ENCODE measurements around the gene SHROOM3.
"Not testable (repeated sequence)": the region's sequence is repeated elsewhere in the genome, so short reads cannot be mapped to it uniquely, and the experiment has no call there.

Gene SHROOM3

GRCh38 chr4:76725039-76725438, 290.0 kb downstream of the SHROOM3 start:
- TF ChIP-seq CTCF (IDR thresholded peaks at IDR 0.05; ENCODE audit: unreplicated experiment in 3 of 3), result no peak
- Mint-ChIP-seq H3K27ac (peak overlapping the region; percentile 12 to 58 (median 38)), H3K36me3 (ENCODE audit: low read depth) (peaks cover 24% of the 10 kb centered on the region), H3K4me1 (peaks cover 47% of the 10 kb centered on the region), H3K27me3 (ENCODE audit: low read depth) (no peaks in the 10 kb centered on the region), H3K9me3 (no peaks in the 10 kb centered on the region), H3K4me3 (no peak overlapping the region)

- Mint-ChIP-seq H3K27me3 (ENCODE audit: low read depth) (no peaks in the 10 kb centered on the region), H3K36me3 (ENCODE audit: low read depth) (peaks cover 35% of the 10 kb centered on the region), H3K4me3 (peak overlapping the region in 1 of 3 experiments; percentile 14), H3K9me3 (no peaks in the 10 kb centered on the region), H3K27ac (peak overlapping the region; percentile 22 to 64 (median 58)), H3K4me1 (peaks cover 49% of the 10 kb centered on the region)
- no peak for TF ChIP-seq CTCF (IDR thresholded peaks at IDR 0.05; ENCODE audit: unreplicated experiment in 3 of 3)
Observed at GRCh38 chr4:76726176-76726575, 291.1 kb downstream of the SHROOM3 start.

DNA sequence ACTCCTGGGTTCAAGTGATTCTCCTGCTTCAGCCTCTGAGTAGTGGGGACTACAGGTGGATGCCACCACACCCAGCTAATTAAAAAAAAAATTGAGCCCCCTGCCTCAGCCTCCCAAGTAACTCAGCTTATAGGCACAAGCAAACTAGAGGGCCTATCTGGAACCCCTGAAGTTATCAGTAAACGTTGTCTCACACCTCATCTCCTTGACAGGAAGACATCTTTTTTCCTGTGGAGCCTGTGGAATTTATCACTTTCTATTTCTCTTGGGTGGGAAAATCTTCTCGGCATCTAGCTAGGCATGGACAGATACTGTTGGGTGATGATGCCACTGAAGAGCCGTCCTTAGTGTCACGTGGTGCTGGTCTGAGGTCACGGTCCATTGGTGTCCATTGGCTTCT, 291.6 kb downstream of the SHROOM3 start:
- Mint-ChIP-seq H3K4me1 (peaks cover 45% of the 10 kb centered on the region), H3K9me3 (no peaks in the 10 kb centered on the region), H3K27ac (peak overlapping the region in 1 of 3 experiments; percentile 58), H3K27me3 (ENCODE audit: low read depth) (no peaks in the 10 kb centered on the region), H3K36me3 (ENCODE audit: low read depth) (peaks cover 33% of the 10 kb centered on the region), H3K4me3 (no peak overlapping the region)
- TF ChIP-seq CTCF (IDR thresholded peaks at IDR 0.05; ENCODE audit: unreplicated experiment in 3 of 3), result no peak

- H3K27ac Mint-ChIP-seq, result peak overlapping the region in 2 of 3 experiments; percentile 27 to 78
- H3K9me3 Mint-ChIP-seq; H3K27me3 Mint-ChIP-seq (ENCODE audit: low read depth); H3K4me3 Mint-ChIP-seq: not testable (repeated sequence)
- peaks cover 38% of the 10 kb centered on the region for H3K36me3 Mint-ChIP-seq (ENCODE audit: low read depth)
- peaks cover 51% of the 10 kb centered on the region for H3K4me1 Mint-ChIP-seq
Observed at GRCh38 chr4:76727934-76728333, 292.9 kb downstream of the SHROOM3 start.

DNA sequence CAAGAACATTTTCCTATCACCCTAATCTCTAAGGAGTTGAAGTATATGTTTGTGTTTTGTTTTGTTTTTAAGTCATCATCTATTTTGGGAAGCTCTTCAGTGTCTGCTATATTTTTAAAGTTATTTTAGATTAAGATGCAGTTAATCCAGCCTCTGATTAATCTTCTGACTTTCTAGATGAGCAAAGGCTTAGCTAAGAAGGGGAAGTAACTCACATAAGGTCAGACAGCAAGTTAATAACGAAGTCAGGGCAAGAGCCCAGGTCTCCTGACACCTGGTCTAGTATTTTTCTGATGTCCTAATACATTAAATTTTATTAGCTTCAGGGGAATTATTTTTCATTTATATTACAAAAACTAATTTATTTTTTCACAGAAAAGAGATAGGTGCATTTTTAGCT, 294.4 kb downstream of the SHROOM3 start:
- H3K4me1 Mint-ChIP-seq, result peaks cover 36% of the 10 kb centered on the region
- no peak overlapping the region for H3K4me3 Mint-ChIP-seq
- H3K27me3 Mint-ChIP-seq (ENCODE audit: low read depth), result no peaks in the 10 kb centered on the region
- H3K36me3 Mint-ChIP-seq (ENCODE audit: low read depth), result peaks cover 46% of the 10 kb centered on the region
- H3K9me3 Mint-ChIP-seq, result no peaks in the 10 kb centered on the region
- peak overlapping the region in 1 of 3 experiments; percentile 22 for H3K27ac Mint-ChIP-seq
- TF ChIP-seq CTCF (IDR thresholded peaks at IDR 0.05; ENCODE audit: unreplicated experiment in 3 of 3), result no peak

DNA sequence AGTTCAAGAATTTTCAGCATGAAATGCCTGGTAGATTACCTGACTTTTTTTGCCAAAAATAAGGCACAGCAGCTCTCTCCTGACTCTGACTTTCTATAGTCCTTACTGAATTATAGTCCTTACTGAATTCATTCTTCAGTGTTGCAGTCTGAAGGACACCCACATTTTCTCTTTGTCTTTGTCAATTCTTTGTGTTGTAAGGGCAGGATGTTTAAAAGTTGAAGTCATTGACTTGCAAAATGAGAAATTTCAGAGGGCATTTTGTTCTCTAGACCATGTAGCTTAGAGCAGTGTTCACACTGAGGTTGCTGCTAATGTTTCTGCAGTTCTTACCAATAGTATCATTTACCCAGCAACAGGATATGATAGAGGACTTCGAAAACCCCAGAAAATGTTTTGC, 295.0 kb downstream of the SHROOM3 start:
- Mint-ChIP-seq H3K27ac (peak overlapping the region; percentile 7 to 42 (median 22)), H3K4me3 (no peak overlapping the region), H3K4me1 (peaks cover 31% of the 10 kb centered on the region), H3K27me3 (ENCODE audit: low read depth) (no peaks in the 10 kb centered on the region), H3K9me3 (no peaks in the 10 kb centered on the region), H3K36me3 (ENCODE audit: low read depth) (peaks cover 51% of the 10 kb centered on the region)
- no peak for TF ChIP-seq CTCF (IDR thresholded peaks at IDR 0.05; ENCODE audit: unreplicated experiment in 3 of 3)

Measured in nephron (organoid).